Islet of Langerhans (tissue), 1 donor: ENCODE data around the gene ARHGAP35.
A peak's percentile ranks its signal among the peaks of the same experiment; 100 is the strongest.
"Not testable (repeated sequence)": the region's sequence is repeated elsewhere in the genome, so short reads cannot be mapped to it uniquely, and the experiment has no call there.

ENCODE experiments used
- FAIRE-seq: peaks from one replicate; lab custom pipeline; 2011; peaks lifted over from hg19 to GRCh38; lab: Jason Lieb, UNC

ARHGAP35 gene

DNA sequence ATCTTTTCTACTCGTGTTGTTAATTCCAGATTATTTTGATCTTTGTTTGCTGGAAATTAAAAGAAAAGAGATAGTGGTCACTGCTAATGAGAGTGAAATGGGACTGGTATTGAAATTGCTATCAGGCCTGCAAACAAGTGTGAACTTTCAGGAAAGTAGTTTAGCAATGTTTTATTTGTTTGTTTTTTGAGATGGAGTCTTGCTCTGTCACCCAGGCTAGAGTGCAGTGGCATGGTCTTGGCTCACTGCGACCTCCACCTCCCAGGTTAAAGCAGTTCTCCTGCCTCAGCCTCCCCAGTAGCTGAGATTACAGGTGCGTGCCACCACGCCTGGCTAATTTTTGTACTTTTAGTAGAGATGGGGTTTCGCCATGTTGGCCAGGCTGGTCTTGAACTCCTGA lies 10.4 kb downstream of the ARHGAP35 start:
- FAIRE-seq: not testable (repeated sequence)

DNA sequence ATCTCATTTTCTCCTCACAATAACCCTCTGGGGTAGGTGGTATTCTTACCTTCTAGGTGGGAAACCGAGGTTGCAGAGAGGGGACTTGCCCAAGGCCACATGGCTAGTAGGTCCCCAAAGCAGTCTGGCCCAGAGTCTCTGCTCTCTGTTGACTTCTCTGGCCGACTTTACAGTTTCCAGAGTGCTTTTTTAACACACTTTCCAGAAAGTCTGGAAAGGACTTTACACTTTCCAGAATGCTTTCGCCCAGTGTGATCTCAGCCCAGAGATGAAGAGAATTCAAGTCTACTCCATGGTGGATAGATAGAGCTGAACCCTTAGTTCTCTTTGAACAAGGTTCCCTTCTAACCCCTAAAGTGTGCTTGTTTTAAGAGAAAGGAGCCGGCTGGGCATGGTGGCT lies 12.2 kb downstream of the ARHGAP35 start:
- FAIRE-seq: no peak

DNA sequence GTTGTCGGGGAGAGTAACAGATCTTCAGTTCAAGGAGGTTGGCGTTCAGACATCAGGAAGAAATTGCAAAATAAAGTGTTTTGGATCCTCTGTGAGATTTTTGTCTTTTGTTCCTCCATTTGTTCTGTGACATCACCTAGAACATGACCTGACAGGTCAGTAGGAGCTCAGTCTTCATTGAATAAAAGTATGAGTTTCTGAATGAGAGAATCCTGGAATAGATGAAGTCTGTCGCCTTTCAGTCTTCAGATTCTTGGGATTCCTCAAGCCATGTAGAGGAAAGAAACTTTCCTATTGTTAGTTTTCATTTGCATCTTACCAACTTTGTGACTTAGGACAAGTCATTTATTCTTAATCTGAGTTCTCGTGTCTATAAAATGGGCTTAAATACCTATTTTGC lies 14.4 kb downstream of the ARHGAP35 start:
- FAIRE-seq: no peak

DNA sequence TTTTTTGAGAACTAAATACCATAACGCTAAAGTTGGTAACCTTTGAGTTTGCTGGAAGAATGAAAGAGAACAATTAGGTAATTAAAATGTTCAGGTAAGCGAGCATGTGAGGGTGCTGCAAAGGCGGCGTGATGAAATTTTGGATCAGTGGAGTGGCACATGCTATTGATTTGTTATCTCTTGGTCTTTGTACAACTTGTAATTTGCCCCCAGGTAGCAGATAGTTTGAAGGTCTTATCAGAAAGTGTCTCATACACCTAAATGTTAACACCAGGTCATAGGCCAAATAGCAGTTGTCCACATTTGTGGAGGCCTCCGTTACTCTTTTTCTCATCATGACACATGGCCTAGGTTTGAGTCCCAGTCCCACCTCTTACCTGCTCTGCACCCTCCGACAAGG lies 14.9 kb downstream of the ARHGAP35 start:
- no peak for FAIRE-seq

DNA sequence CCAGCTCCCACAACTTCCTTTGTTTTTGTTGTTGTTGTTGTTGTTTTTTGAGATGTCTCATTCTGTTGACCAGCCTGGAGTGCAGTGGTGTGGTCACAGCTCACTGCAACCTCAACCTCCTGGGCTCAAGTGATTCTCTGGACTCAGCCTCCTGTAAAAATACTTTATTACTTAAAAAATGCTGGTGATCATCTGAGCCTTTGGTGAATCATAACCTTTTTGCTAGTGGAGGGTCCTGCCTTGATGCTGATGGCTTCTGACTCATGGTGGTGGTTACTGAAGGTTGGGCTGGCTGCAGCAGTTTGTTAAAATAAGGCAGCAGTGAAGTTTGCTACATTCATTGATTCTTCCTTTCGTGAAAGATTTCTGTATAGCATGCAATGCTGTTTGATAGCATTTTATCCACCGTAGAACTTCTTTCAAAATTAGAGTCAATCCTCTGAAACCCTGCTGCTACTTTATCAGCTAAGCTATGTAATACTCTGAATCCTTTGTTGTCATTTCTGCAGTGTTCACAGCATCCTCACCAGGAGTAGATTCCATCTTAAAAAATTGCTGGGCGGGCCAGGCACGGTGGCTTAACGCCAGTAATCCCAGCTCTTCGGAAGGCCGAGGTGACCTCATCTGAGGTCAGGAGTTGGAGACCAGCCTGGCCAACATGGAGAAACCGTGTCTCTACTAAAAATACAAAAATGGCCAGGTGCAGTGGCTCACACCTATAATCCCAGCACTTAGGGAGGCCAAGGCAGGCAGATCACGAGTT lies 18.0 kb downstream of the ARHGAP35 start:
- FAIRE-seq: no peak

DNA sequence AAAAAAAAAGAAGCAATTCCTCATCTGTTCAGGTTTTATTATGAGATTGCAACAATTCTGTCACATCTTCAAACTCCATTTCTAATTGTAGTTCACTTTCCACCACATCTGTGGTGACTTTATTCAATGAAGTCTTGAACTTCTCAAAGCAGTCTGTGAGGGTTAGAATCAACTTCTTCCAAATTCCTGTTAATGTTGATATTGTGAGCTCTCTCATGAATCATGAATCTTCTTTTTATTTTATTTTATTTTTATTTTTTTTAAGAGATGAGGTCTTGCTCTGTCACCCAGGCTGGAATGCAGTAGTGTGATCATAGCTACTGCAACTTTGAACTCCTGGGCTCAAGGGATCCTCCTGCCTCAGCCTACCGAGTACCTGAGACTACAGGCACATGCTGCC lies 19.6 kb downstream of the ARHGAP35 start:
- no peak for FAIRE-seq

DNA sequence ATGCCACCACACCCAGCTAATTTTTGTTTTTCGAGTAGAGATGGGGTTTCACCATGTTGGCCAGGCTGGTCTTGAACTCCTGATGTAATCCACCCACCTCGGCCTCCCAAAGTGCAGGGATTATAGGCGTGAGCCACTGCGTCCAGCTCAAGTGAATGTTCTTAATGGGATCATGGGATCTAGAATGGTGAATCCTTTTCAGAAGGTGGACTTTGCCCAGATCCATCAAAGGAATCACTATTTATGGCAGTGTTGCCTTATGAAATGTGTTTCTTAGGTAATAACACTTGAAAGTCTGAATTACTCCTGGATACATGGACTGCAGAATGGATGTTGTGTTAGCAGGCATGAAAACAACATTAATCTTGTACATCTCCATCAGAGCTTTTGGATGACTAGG lies 20.3 kb downstream of the ARHGAP35 start:
- no peak for FAIRE-seq

DNA sequence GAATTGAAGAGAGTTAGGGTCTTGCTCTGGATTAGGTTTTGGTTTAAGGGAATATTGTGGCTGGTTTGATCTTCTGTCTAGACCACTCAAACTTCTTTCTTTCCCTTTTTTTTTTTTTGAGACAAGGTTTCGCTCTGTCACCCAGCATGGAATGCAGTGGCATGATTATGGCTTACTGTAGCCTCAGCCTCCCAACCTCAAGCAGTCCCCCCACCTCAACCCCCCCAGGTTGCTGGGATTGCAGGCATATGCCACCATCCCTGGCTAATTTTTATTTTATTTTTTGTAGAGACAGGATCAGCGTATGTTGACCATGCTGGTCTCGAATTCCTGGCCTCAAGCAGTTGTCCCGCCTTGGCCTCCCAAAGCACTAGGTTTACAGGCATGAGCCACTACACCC lies 21.2 kb downstream of the ARHGAP35 start:
- FAIRE-seq: no peak

DNA sequence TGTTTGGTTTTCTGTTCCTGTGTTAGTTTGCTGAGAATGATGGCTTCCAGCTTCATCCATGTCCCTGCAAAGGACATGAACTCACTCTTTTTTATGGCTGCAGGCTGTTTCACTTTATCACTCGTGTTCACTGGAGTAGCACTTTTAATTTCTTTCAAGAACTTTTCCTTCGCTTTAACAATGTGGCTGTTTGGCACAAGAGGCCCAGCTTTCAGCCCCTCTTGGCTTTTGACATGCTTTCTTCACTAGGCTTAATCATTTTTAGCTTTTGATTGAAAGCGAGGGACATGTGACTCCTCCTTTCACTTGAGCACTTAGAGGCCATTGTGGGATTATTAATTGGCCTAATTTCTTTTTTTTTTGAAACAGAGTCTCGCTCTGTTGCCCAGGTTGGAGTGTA lies 22.0 kb downstream of the ARHGAP35 start:
- not testable (repeated sequence) for FAIRE-seq

DNA sequence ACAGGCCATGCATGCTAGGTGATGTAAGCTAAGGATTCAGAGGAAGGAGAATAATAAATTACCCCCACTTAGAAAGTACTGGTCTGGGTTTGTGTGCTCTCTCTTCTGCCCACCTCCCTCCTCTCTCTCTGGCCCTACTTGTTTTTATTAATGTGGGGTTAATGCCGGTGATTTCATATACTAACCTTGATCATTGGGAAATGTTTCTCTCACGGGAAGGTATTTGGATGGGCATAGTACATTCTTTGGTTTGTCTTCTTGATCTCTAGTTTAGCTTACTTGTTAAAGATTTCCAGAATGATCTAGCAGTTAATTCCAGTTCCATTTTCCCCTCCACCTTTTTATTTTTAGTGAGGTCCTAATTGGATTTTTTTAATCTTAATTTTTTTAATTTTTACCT lies 24.6 kb downstream of the ARHGAP35 start:
- no peak for FAIRE-seq

DNA sequence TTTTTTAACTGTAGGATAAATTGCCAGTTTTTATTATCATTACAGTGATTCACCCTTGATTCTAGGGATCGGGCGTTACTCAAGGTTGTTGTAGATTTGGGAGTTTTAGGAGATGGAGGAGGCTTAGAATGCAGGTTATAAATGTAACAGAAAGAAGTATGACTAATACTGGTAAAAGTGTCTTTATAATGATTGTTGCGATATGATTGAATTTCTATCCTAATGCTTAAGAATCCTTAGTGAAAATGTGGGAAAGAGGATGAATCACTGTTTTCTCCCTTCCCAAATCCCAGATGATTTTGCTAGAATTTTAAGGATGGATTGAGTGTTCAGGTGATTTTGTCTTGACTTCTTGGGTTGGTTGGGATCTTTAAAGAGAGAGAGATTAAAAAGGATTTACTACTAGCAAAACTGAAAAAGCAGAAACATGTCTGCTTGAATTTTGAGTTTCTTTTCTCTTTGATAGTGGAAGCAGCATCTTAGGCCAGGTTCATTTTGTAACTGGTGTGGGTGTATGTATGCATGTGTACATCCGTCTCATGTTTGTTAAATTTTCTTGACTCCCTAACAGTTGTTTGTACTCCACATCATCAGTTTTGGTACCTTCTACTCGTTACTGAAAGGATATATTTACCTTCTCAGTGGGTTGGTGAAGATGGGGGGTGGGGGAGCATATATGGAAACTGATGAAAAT lies 25.9 kb downstream of the ARHGAP35 start:
- FAIRE-seq: no peak

DNA sequence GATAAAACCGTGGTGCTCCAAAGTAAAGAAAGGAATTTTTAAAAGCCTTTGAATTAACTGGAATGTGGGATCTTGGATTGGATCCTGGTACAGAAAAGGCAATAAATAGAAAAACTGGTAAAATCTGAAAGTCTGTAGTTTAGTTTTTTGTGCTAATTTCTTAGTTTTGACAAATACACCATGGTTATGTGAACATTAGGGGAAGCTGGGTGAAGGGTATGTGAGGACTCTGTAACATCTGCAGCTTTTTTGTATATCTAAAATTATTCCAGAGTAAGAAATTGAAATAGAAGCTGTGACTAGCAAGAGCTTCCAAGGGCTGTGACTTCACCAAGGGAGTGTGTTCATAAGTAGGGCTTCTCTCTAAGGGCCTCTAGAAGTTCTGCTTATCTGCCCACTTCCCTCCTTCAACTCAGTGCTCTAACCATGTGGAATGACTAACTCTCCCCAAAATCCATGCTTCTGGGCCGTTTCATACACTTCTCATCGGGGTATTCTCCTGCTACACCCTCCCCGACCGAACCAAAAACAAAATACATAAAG lies 26.5 kb downstream of the ARHGAP35 start:
- no peak for FAIRE-seq

DNA sequence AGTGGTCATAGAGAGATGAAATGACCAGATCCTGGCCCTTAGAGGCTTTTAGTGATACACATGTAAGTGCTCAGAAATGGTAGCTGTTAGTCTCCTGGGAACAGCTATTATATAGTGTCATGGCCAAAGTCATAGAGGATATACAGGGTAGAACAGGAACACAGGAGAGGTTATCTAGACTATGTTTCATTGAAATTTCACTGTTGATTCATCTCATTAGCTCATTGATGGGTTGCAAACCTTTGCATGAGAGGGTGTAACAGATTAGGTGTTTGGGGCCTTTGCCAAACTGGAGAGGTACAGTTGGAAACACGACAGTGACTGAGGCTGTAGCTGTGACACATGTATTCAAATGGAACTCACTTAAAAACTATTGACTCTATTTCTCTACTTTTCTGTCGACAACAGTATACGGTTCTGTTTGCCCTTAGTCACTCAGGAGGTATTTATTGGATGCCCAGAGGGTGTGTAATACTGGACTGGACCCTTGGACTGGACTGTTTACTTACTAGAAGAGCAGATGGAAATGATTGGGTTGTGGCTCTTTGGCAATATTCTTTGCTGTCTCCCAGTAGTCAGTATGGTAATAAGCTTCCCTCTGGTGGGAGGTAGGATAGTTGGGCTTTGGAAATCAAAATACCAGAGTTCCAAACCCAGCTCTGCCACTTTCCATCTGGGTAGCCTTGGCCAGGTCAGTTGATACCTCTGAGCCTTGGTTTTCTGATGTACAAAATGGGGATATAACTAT lies 29.8 kb downstream of the ARHGAP35 start:
- peak; percentile 94 for FAIRE-seq

DNA sequence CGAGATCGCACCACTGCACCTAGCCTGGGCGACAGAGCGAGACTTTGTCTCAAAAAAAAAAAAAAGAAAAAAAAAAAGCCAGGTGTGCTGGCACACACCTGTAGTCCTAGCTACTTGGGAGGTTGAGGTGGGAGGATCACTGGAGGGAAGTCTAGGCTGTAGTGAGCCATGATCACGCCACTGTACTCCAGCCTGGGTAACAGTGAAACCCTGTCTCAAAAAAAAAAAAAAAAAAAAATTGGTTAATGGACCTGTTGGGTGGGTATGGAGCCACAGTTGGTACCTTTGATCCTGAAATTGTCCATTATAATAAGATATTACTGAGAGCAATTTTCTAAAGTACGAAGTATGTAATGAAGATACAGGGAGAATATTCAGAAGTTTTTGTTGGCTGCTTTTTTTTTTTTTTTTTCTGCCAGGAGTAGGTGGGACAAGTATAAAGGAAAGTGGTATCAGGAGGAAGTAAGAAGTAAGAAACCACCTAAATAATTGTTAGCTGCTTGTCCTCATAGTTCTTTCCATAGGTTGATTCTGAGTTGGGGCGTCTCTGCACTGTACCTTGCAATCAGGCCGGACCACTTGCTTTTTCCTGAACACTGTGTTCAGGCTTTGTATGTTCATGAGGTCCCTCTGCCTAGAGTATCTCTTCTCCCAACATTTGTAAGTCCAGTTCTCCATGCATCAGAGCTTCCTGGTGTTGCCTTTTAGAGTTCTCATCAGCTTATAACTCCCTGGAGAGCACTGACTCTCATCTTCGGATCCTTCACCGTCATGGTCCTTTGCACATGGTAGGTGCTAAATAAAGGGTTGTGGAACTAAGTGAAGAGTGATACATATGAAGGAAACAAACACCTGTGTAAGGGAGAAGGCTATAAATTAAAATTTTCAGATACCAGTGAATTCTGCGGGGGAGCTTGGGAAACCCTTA lies 31.7 kb downstream of the ARHGAP35 start:
- FAIRE-seq: no peak

DNA sequence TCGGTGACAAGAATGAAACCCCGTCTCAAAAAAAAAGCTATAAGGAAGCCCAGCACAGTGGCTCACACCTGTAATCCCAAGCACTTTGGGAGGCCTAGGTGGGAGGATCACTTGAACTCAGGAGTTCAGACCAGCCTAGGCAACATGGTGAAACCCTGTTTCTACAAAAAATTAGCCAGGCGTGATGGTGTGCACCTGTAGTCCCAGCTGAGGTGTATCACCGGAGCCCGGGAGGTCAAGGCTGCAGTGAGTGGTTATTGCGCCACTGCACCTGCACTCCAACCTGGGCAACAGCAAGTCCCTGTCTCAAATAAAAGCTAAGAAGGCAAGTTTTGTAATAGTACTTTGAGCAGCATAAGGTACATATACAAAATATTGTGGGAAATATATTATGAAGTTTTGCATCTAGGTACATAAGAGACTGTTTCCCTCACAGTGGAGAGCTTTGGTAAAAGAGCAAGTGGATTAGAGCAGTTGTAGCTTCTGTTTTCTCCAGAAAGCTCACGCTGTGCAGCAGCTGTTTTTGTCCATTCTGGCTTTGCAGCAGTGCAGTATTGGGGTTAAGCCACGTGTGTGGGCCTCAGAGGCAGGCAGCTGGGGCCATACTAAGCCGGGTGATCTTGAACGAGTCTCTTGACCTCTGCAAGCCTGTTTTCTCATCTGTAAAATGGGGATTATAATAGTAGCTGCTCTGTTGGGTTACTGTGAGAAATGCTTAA lies 35.4 kb downstream of the ARHGAP35 start:
- FAIRE-seq: no peak

DNA sequence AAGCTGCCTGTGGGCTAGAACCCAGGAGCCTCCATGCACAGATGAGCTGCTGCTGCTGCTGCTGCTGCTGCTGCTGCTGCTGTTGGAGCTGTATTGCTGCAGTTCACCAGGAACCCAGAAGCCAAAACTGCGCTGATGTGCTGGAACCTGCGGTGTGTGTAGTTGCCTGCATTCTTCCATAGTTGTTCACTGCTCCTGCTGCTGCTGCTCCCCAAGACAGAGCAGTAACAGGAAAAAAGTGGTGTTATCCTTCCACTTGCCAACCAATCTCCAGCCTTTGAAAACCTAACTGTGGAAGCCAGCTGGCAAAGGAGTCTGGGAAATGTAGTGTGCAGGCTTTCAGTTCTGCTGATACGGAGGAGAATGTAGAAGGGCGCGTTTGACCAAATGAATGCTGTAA lies 37.9 kb downstream of the ARHGAP35 start:
- no peak for FAIRE-seq

DNA sequence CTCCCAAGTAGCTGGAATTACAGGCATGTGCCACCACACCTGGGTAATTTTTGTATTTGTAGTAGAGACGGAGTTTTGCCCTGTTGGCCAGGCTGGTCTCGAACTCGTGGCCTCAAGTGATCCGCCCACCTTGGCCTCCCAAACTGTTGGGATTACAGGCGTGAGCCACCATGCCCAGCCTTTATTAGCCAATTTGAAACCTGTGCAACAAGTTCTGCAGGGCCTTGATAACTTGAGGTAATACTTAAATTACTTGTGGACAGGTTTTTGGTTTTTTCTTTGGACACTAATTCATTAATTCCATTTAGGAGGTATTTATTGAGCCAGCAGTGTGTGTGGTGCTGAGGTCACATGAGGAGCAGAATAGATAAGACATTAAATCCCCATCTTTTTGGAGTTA lies 39.5 kb downstream of the ARHGAP35 start:
- FAIRE-seq: no peak

DNA sequence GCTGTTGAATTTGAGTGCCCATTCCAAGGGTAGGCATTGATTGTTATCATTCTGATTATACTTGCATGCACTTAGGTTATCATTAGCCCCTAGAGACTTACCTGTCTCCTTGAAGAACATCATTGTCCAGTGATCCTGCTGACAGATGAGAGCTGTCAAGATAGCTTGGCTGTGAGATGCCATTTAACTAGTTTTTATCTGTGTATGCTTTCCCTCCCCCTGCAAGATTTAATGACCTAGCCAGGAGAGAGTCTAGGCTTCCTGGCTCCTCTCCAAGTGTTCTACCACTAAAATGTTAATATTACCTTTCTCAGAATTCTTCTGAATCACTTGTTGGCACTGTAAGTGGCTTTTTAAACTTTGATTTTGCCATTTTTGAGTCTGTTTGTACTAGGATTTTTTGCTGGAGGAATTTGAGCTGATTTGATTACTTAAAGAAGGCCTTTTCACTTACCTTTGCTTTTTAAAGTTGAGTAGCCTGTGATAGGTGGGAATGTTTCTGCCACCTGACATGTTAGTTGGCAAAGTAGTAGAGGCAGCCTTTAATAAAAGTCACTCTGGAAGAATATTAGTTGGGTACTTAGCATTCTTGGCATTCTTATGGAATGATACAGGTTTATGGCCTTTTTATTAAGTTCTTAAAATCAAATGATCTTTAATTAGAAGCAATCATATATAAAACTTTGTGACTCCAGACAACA lies 41.1 kb downstream of the ARHGAP35 start:
- FAIRE-seq: no peak

DNA sequence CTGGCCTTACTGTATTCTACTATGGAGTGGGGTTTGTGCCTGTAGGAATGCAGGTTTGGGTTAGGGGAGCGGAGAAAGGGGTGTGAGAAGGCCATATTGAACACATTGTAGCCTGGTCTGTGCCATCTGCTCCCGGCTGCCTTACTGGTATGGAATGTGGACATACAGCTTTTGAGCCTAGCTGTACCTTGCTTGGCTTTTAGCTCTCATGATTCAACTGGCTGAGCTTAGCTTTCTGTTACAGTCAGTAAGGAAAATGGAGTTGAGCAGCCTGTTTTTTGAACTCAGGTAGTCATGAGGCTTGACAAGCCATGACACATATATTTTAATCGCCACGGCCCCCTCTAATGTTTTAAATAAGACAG lies 41.6 kb downstream of the ARHGAP35 start:
- FAIRE-seq: no peak

DNA sequence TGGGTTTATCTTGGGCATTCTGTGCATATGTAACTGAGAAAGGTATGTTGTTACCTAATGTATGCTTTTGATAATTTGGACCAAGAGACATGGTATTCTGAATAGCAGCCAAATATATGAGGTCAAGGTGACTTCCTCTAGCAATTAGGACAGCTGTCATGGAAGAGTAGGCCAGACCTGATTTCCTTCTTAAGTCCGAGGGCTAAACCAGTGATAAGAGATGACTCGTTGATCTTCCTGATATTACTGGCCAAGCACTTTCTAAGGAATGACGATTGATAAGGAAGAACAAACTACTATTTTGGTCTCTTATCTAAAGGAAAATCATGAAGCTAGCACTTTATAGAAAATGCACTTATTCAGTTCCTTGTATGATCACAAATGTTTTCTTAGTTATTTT lies 42.7 kb downstream of the ARHGAP35 start:
- no peak for FAIRE-seq
